ENCODE measurements around the gene PLAC9.
A peak's percentile ranks its signal among the peaks of the same experiment; 100 is the strongest.

The PLAC9 gene

DNA sequence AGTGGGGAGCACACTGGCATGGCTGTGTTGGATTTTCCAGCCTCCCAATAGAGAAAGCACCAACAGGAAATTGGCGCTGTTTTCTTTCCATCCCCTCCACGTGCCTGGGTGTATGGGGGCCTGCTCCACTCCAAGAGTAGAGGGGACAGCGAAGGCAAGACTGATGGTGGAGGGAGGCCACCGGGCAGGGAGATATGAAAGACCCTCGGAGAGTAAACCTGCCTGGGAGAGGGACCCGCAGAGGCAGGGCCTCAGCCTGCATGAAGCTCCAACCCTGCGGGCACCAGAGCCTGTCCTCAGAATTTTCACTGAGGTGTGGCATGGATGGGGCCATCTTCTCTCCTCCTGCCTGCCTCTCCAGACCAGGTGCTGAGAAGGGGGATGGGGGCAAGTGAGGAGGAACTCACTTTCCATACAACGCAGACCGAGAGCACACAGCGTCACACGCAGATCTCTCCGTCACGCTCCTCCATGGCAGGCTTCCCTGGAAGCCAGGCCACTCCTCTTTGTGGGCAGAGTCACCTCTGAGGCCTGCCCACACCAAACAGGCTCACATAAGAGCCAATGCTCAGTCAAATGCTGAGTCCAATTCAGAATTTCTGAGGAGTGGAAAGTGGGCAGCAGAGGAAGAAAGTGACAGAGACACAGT is 54.0 kb downstream of the PLAC9 start:
- peak; percentile 4 to 35 for DNase-seq

DNA sequence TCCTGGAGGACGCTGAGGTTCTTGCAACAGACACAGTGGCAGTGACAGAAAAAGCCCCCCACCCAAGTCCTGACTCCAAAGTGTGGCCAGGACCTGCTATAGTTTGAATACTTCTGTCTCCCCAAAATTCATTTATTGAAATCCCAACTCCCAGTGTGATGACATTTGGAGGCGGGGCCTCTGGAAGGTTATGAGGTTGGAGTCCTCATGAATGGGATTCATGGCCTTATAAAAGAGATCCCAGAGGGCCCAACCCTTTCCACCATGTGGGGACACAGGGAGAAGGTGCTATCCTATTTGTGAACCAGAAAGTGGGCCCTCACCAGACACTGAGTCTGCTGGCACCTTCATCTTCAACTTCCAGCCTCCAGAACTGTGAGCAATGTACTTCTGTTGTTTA is 54.5 kb downstream of the PLAC9 start:
- no peak for DNase-seq

DNA sequence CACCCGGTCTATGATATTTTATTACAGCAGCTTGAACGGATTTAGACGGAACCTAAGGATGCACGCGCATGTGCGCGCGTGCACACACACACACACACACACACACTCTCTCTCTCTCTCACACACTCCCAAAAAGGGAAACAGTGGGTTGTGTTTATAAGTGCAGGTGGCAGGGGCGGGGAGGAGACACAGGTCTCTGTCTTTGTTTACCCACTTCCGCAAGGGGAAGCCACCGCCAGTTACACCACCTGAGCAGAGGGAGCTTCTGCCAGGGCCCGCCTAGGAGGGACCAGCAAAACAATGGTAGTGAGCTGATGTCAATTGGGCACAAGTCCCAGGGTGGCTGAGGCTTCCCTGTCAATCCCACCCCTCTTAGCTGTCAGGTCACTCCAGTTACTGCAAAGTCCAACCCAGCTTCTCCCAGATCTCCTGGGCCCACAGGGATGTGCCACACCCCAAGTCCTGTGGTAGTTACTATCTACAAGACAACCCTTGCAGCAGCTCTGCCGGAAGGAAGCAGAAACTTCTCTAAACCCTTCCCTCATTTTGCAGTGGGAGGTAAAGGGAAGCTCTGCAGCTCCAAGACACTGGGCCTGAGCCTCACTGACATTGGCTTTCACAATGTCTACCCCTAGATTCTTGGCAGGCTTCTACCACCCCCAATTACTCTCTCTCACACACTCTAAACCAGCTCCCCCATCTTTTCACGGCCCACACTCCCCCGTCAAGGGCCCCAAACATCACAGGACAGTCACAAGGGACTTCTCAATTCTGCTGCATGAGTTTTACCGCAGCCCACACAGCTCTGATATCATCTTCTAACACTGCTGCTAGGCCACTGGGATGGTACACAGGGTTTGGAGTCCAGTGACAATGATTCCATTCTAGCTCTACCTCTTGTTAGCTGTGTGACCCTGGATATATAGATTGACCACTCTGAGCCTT is 55.2 kb downstream of the PLAC9 start:
- no peak for DNase-seq

DNA sequence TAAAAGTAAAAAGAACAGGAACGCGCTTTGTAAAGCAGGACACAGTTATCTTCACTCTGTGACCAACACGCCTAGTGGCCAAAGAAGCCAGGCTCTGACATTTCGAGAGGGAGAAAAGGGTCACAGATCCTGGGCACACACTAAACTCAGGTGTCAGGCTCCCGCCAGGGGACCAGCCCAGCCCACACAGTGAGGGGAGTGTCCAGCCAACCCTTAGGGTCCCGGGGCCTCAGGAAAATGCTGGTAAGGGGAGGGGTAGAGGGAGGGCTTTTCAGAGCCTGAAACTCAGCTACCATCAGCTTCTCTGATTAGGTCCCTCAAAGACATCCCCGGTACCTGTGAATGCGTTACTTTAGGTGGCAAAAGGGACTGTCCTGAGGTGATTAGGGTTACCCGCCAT is 56.2 kb downstream of the PLAC9 start:
- no peak for DNase-seq

DNA sequence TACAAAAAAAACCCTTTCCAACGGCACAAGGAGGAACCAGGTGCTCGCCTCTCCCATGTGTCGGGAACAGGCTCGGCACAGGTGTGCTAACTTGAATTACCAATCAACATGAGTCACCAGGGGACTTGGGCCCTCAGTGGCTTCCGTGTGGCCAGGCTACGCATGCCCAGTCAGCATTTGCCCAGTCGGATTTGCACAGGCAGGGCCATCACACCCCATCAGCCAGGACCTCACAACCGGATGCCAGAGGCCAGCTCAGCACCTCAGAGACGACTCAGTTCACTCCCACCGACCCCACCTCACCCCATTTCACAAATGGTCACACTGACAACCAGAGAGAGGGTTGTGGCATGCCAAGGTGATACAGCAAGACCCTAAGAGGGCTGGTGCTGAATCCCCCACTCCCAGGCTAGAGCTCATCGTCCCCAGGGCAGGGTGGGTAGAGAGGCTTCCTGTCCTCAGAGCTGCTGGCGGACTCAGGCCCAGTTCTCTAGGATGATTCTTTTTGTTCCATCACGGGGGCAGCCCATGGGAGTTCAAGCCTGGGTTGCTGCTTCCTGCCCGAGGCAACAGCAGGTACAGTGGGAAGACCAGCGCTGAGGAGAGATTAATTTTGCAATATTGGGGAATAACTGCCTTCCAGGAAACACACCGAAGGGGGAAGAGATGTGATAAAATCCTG is 59.2 kb downstream of the PLAC9 start:
- no peak for DNase-seq

DNA sequence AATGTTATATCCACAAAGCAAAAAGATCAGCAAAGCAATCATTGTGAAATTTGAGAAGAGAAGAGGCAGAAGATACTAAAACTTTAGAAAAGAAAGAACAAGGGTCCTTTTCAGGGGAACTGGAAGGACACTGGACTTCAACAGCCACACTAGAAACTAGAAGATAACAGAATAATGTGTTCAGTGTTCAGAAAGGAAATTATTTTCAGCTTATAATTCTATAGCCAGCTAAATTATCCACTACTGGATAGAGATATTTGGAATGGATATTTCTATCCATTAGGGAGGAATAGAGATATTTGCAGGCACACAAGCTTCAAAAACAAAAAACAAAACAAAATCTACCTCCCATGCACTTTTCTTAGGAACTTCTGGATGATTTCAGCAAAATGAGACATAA is 60.0 kb downstream of the PLAC9 start:
- no peak for DNase-seq

DNA sequence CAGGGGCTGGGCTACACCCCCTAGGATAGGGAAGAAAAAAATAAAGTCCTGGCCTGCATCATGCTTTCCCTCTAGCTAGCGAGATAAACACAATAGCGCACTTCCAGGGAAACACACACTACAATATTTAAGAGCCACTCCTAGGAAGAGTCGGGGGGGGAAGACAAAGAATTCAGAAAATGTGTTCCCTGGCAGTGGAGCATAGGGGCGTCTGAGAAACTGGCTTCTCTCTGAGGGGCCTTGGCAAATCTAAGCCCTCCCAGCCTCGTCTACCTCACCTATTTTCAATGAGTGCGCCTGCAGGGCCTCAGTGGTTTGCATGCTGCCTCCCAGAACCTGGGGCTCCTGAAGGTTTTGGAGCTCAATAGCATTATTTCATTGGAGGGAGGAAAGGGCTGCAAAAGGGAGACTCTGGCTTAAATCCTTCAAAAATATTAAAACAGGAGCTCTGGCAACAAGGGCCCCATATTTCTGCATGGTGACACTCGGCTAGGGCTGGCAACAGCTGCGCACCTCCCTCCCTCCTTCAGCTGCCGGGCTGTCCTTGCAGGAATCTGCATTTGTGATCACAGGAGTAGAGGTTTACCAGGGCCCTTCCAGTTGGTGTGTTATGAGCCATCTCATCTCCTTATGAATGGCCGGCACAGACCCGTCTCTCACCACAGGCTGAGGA is 62.0 kb downstream of the PLAC9 start:
- DNase-seq = no peak

Data from NCI-H187 (cell line).